GM12878 (cell line): ENCODE data around the gene WFIKKN1. TPM values are rescaled to one million over a fixed set of nuclear protein-coding genes. Genes with fewer than 3 reads are reported as not detected.

Experiments used
- NFIC ChIP-seq: IDR thresholded peaks from 2 replicates; pipeline ENCODE4 v1.6.1; 2012; ENCODE audit warnings: low read depth, mild to moderate bottlenecking, inconsistent platforms, low read length, moderate library complexity
- NFXL1 ChIP-seq: fragments of 450-650 bp; IDR thresholded peaks from 2 replicates; pipeline ENCODE4 v1.6.1; 2017; ENCODE audit warnings: antibody characterized with exemption, mild to moderate bottlenecking, borderline replicate concordance
- NR2F1 ChIP-seq: fragments of 450-650 bp; conservative IDR thresholded peaks from 2 replicates; pipeline ENCODE4 v1.6.1; 2017; ENCODE audit warnings: mild to moderate bottlenecking
- PAX5 ChIP-seq: IDR thresholded peaks from 2 replicates; pipeline ENCODE4 v1.6.1; 2011; ENCODE audit warnings: low read depth, low read length, borderline replicate concordance
- POLR2AphosphoS5 ChIP-seq: IDR thresholded peaks from 2 replicates; pipeline ENCODE4 v1.6.1; 2011; ENCODE audit warnings: mild to moderate bottlenecking, low read length, inconsistent platforms
- RAD51 ChIP-seq: fragments of 450-650 bp; IDR thresholded peaks from 2 replicates; pipeline ENCODE4 v1.6.1; 2016; ENCODE audit warnings: moderate library complexity, mild to moderate bottlenecking, inconsistent platforms
- SIX5 ChIP-seq: IDR thresholded peaks from 2 replicates; pipeline ENCODE4 v1.6.1; 2011; ENCODE audit warnings: mild to moderate bottlenecking, low read depth, low read length, moderate library complexity; ENCODE audit not compliant: severe bottlenecking
- SUPT20H ChIP-seq: IDR thresholded peaks from 2 replicates; pipeline ENCODE4 v1.6.1; 2011; ENCODE audit warnings: low read depth, mild to moderate bottlenecking, low read length, moderate library complexity, borderline replicate concordance; ENCODE audit not compliant: control insufficient read depth
- ZNF217 ChIP-seq: fragments of 450-650 bp; IDR thresholded peaks from 2 replicates; pipeline ENCODE4 v1.6.1; 2017; ENCODE audit warnings: antibody characterized with exemption, mild to moderate bottlenecking
- polyA plus RNA-seq, 11 experiments: library from polyadenylated mRNA; depleted of rRNA in 4 of 11; unstranded in 6 of 11; stranded (reverse) in 5 of 11; fragments of >200 nt; fragmentation: Nextera tagmentation in 4 of 11; fragmentation: Illumina TruSeq in 1 of 11; extraction: Ambion mirVana in 4 of 11; extraction: Trizol in 1 of 11; gene quantifications; 1 replicate in 1 of 11; 2 replicates in 10 of 11; pipeline versions ENCODE4 v1.2.1 to v1.2.3, GENCODE V29; 2011 to 2016; ENCODE audit warnings: inconsistent platforms in 2 of 11, missing spikeins in 2 of 11, low read depth in 1 of 11
- total RNA-seq, 4 experiments: library from RNA; depleted of rRNA in 3 of 4; stranded (reverse); fragments of >200 nt in 3 of 4; fragmentation: Illumina TruSeq in 1 of 4; extraction: Trizol in 1 of 4; gene quantifications; 2 replicates each; pipeline versions ENCODE4 v1.2.1 to v1.2.3, GENCODE V29; 2013 to 2021
- TF ChIP-seq, protein P1 (sequence below): fragments of 450-650 bp; IDR thresholded peaks from 2 replicates; pipeline ENCODE4 v1.6.1; 2014; ENCODE audit warnings: mild to moderate bottlenecking
- TF ChIP-seq, protein P2 (sequence below): fragments of 450-650 bp; IDR thresholded peaks from 2 replicates; pipeline ENCODE4 v1.6.1; 2016; ENCODE audit warnings: mild to moderate bottlenecking
- TF ChIP-seq, protein P3 (sequence below): fragments of 450-650 bp; IDR thresholded peaks from 2 replicates; pipeline ENCODE4 v1.6.1; 2017; ENCODE audit warnings: mild to moderate bottlenecking
- TF ChIP-seq, protein P4 (sequence below): fragments of 450-650 bp; formaldehyde crosslinking; IDR thresholded peaks from 2 replicates; pipeline ENCODE4 v1.5.0; 2022; ENCODE audit warnings: mild to moderate bottlenecking, missing genetic modification characterization
- TF ChIP-seq, protein P5 (sequence below): fragments of 450-650 bp; IDR thresholded peaks from 2 replicates; pipeline ENCODE4 v1.6.1; 2017; ENCODE audit warnings: mild to moderate bottlenecking, moderate library complexity

Gene WFIKKN1
- total and polyA plus RNA-seq, 10 of the 15 experiments (the other 5 are each of a cell fraction or from before 2014, with no cell fraction given) = 0.01 to 0.41 (median 0.05) TPM; not detected in 2

DNA sequence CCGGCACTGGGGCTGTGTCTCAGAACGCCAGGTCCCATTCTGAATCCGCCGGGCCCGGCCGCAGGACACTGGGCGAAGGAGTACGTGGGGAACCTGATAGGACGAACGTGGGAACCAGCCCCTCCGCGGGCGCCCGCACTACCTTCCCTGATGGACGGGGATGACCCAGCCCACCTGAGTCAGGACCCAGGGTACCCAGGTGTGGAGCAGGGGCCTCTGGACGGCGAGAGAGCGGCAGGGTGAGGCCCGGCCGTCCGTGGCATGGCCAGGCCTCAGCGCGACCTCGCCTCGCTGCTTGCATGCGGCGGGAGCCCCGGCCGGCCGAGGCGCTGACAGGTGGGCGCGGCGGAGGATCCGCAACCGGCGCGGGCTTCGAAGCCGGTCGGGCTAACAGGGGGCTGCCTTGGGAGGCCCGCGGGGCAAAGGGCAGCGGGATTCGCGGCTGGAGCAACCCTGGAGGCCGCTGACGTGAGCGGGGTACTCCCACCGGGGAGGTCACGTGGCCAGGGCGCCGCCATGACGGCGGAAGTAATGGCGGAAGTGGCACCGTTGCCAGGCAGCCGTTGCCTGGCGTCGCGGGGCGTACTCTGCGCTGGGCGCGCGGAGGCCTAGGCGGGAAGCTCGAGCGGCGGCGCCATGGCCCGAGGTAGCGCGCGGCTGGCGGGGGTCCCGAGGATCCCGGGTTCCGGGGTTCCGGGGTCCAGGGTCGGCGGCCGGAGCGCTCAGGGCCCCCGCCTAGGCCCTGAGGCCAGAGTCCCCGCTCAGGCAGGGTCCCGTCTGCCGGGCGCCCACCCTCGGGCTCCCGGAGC is 18.2 kb downstream of the WFIKKN1 start, which contains the start of gene WDR90 (continued):
- TF ChIP-seq NR2F1 (peak; percentile 95), SUPT20H (no peak), SIX5 (peak; percentile 52), POLR2AphosphoS5 (peak; percentile 68; the same call in 1 of the 2 replicates), RAD51 (peak; percentile 92), PAX5 (0 out of 2 replicates have a peak, but pooled peaks have one; percentile 27), ZNF217 (no peak), NFXL1 (no peak), NFIC (no peak)
- TF ChIP-seq, protein P1, sequence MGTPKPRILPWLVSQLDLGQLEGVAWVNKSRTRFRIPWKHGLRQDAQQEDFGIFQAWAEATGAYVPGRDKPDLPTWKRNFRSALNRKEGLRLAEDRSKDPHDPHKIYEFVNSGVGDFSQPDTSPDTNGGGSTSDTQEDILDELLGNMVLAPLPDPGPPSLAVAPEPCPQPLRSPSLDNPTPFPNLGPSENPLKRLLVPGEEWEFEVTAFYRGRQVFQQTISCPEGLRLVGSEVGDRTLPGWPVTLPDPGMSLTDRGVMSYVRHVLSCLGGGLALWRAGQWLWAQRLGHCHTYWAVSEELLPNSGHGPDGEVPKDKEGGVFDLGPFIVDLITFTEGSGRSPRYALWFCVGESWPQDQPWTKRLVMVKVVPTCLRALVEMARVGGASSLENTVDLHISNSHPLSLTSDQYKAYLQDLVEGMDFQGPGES = no peak
- TF ChIP-seq, protein P2, sequence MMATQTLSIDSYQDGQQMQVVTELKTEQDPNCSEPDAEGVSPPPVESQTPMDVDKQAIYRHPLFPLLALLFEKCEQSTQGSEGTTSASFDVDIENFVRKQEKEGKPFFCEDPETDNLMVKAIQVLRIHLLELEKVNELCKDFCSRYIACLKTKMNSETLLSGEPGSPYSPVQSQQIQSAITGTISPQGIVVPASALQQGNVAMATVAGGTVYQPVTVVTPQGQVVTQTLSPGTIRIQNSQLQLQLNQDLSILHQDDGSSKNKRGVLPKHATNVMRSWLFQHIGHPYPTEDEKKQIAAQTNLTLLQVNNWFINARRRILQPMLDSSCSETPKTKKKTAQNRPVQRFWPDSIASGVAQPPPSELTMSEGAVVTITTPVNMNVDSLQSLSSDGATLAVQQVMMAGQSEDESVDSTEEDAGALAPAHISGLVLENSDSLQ = no peak
- TF ChIP-seq, protein P3, sequence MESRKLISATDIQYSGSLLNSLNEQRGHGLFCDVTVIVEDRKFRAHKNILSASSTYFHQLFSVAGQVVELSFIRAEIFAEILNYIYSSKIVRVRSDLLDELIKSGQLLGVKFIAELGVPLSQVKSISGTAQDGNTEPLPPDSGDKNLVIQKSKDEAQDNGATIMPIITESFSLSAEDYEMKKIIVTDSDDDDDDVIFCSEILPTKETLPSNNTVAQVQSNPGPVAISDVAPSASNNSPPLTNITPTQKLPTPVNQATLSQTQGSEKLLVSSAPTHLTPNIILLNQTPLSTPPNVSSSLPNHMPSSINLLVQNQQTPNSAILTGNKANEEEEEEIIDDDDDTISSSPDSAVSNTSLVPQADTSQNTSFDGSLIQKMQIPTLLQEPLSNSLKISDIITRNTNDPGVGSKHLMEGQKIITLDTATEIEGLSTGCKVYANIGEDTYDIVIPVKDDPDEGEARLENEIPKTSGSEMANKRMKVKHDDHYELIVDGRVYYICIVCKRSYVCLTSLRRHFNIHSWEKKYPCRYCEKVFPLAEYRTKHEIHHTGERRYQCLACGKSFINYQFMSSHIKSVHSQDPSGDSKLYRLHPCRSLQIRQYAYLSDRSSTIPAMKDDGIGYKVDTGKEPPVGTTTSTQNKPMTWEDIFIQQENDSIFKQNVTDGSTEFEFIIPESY = no peak
- TF ChIP-seq, protein P4, sequence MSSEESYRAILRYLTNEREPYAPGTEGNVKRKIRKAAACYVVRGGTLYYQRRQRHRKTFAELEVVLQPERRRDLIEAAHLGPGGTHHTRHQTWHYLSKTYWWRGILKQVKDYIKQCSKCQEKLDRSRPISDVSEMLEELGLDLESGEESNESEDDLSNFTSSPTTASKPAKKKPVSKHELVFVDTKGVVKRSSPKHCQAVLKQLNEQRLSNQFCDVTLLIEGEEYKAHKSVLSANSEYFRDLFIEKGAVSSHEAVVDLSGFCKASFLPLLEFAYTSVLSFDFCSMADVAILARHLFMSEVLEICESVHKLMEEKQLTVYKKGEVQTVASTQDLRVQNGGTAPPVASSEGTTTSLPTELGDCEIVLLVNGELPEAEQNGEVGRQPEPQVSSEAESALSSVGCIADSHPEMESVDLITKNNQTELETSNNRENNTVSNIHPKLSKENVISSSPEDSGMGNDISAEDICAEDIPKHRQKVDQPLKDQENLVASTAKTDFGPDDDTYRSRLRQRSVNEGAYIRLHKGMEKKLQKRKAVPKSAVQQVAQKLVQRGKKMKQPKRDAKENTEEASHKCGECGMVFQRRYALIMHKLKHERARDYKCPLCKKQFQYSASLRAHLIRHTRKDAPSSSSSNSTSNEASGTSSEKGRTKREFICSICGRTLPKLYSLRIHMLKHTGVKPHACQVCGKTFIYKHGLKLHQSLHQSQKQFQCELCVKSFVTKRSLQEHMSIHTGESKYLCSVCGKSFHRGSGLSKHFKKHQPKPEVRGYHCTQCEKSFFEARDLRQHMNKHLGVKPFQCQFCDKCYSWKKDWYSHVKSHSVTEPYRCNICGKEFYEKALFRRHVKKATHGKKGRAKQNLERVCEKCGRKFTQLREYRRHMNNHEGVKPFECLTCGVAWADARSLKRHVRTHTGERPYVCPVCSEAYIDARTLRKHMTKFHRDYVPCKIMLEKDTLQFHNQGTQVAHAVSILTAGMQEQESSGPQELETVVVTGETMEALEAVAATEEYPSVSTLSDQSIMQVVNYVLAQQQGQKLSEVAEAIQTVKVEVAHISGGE (CRISPR knock-in tag) = no peak
- TF ChIP-seq, protein P5, sequence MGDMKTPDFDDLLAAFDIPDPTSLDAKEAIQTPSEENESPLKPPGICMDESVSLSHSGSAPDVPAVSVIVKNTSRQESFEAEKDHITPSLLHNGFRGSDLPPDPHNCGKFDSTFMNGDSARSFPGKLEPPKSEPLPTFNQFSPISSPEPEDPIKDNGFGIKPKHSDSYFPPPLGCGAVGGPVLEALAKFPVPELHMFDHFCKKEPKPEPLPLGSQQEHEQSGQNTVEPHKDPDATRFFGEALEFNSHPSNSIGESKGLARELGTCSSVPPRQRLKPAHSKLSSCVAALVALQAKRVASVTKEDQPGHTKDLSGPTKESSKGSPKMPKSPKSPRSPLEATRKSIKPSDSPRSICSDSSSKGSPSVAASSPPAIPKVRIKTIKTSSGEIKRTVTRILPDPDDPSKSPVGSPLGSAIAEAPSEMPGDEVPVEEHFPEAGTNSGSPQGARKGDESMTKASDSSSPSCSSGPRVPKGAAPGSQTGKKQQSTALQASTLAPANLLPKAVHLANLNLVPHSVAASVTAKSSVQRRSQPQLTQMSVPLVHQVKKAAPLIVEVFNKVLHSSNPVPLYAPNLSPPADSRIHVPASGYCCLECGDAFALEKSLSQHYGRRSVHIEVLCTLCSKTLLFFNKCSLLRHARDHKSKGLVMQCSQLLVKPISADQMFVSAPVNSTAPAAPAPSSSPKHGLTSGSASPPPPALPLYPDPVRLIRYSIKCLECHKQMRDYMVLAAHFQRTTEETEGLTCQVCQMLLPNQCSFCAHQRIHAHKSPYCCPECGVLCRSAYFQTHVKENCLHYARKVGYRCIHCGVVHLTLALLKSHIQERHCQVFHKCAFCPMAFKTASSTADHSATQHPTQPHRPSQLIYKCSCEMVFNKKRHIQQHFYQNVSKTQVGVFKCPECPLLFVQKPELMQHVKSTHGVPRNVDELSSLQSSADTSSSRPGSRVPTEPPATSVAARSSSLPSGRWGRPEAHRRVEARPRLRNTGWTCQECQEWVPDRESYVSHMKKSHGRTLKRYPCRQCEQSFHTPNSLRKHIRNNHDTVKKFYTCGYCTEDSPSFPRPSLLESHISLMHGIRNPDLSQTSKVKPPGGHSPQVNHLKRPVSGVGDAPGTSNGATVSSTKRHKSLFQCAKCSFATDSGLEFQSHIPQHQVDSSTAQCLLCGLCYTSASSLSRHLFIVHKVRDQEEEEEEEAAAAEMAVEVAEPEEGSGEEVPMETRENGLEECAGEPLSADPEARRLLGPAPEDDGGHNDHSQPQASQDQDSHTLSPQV = no peak
